Endodermal cell (in vitro differentiated cells): ENCODE results near the gene CPED1. TPM values are rescaled to one million over a fixed set of nuclear protein-coding genes. Genes with fewer than 3 reads are reported as not detected.

ENCODE experiments used
- DNase-seq: peaks from one replicate; pipeline ENCODE4 v3.0.0-alpha.2; 2017
- H3K27ac ChIP-seq: 2 replicates; pipeline ENCODE4 v1.5.1; 2013; ENCODE audit warnings: mild to moderate bottlenecking, low read depth, low read length, moderate library complexity
- H3K27me3 ChIP-seq: 2 replicates; pipeline ENCODE4 v1.6.1; 2013; ENCODE audit warnings: mild to moderate bottlenecking, low read length, moderate library complexity; ENCODE audit not compliant: insufficient read depth, control insufficient read depth, poor library complexity, severe bottlenecking
- H3K36me3 ChIP-seq: 2 replicates; pipeline ENCODE4 v1.7.0; 2013; ENCODE audit warnings: mild to moderate bottlenecking, low read length, moderate library complexity; ENCODE audit not compliant: control insufficient read depth, insufficient read depth
- H3K4me1 ChIP-seq: one replicate; pipeline ENCODE4 v1.7.0; 2013; ENCODE audit warnings: low read length; ENCODE audit not compliant: control insufficient read depth, insufficient read depth
- H3K4me3 ChIP-seq: 2 replicates; pipeline ENCODE4 v1.5.1; 2013; ENCODE audit warnings: mild to moderate bottlenecking, low read length, moderate library complexity
- H3K9ac ChIP-seq: 2 replicates; pipeline ENCODE4 v1.6.1; 2013; ENCODE audit warnings: mild to moderate bottlenecking, low read length, moderate library complexity; ENCODE audit not compliant: poor library complexity, severe bottlenecking; ENCODE audit errors: extremely low read depth
- H3K9me3 ChIP-seq: 2 replicates; pipeline ENCODE4 v1.6.1; 2013; ENCODE audit warnings: mild to moderate bottlenecking, low read length, moderate library complexity; ENCODE audit not compliant: control insufficient read depth
- H3K27ac Mint-ChIP-seq: 2 replicates; pipeline ENCODE4 v1.8.0; 2020; ENCODE audit warnings: mixed read lengths
- H3K27me3 Mint-ChIP-seq: 2 replicates; pipeline ENCODE4 v1.8.0; 2021; ENCODE audit warnings: mild to moderate bottlenecking, mixed read lengths; ENCODE audit not compliant: insufficient read depth
- H3K36me3 Mint-ChIP-seq: 2 replicates; pipeline ENCODE4 v1.8.0; 2020; ENCODE audit warnings: low read depth, mixed read lengths
- H3K4me1 Mint-ChIP-seq: 2 replicates; pipeline ENCODE4 v1.8.0; 2020; ENCODE audit warnings: mixed read lengths
- H3K4me3 Mint-ChIP-seq: 2 replicates; pipeline ENCODE4 v1.8.0; 2020; ENCODE audit warnings: mild to moderate bottlenecking, moderate library complexity, mixed read lengths
- H3K9me3 Mint-ChIP-seq: 2 replicates; pipeline ENCODE4 v1.8.0; 2020; ENCODE audit warnings: mild to moderate bottlenecking, mixed read lengths
- CTCF ChIP-seq: fragments of 200-600 bp; sonication (generic); conservative IDR thresholded peaks from 2 replicates; pipeline ENCODE4 v1.5.0; 2021; ENCODE audit warnings: antibody characterized with exemption, mild to moderate bottlenecking
- WGBS, 2 experiments: methylation state at CpG; one replicate each; pipeline versions ENCODE4 v1.1.5 to v1.1.7; 2013; ENCODE audit warnings: missing lambda C conversion rate in 2 of 2, mixed read lengths in 1 of 2; ENCODE audit not compliant: insufficient coverage in 1 of 2, insufficient read length in 1 of 2; 5-methylcytosine and 5-hydroxymethylcytosine counted together
- total RNA-seq, 2 donors: library from RNA; stranded (reverse); fragmentation: NEBNext Ultra II Directional in 1 of 2; extraction: Animal tissue kit (Norgen Biotek cat#: 25700) in 1 of 2; gene quantifications; 2 replicates in 1 of 2; 3 replicates in 1 of 2; pipeline ENCODE4 v1.2.1, GENCODE V29; 2021

Gene CPED1
- total RNA-seq, 2 donors from 2014 or later: 1.1 TPM; not detected in 1

GRCh38 chr7:121079425-121080169 is 91.1 kb downstream of the CPED1 start:
- H3K9ac ChIP-seq: no peak overlapping the region
- H3K27ac ChIP-seq: no peak overlapping the region
- Mint-ChIP-seq H3K9me3 (no peaks in the 10 kb centered on the region), H3K4me3 (no peak overlapping the region), H3K27me3 (no peaks in the 10 kb centered on the region), H3K36me3 (no peaks in the 10 kb centered on the region), H3K27ac (no peak overlapping the region), H3K4me1 (peaks cover 4% of the 10 kb centered on the region)
- peaks cover 38% of the 10 kb centered on the region for H3K27me3 ChIP-seq
- DNase-seq: no peak
- WGBS, 2 experiments: 88 to 89% methylated on average over 4 to 5 of the region's 5 CpGs
- H3K9me3 ChIP-seq: no peaks in the 10 kb centered on the region
- no peak overlapping the region for H3K4me3 ChIP-seq
- peak; percentile 52 for TF ChIP-seq CTCF
- no peaks in the 10 kb centered on the region for H3K36me3 ChIP-seq
- no peaks in the 10 kb centered on the region for H3K4me1 ChIP-seq

- Mint-ChIP-seq H3K27ac (no peak overlapping the region), H3K9me3 (no peaks in the 10 kb centered on the region), H3K36me3 (no peaks in the 10 kb centered on the region), H3K27me3 (no peaks in the 10 kb centered on the region), H3K4me3 (no peak overlapping the region), H3K4me1 (peaks cover 4% of the 10 kb centered on the region)
- TF ChIP-seq CTCF: no peak
- whole genome bisulfite sequencing, 2 experiments: 90 to 100% methylated on average over 1 to 2 of the region's 2 CpGs
- DNase-seq: no peak
- H3K4me3 ChIP-seq: no peak overlapping the region
- H3K27ac ChIP-seq: no peak overlapping the region
- H3K4me1 ChIP-seq: no peaks in the 10 kb centered on the region
- H3K27me3 ChIP-seq: peaks cover 46% of the 10 kb centered on the region
- no peaks in the 10 kb centered on the region for H3K36me3 ChIP-seq
- no peaks in the 10 kb centered on the region for H3K9me3 ChIP-seq
- no peak overlapping the region for H3K9ac ChIP-seq
Measured at GRCh38 chr7:121080257-121080912, 91.9 kb downstream of the CPED1 start.

- DNase-seq: no peak
- Mint-ChIP-seq H3K27me3 (no peaks in the 10 kb centered on the region), H3K4me3 (no peak overlapping the region), H3K4me1 (peaks cover 4% of the 10 kb centered on the region), H3K36me3 (no peaks in the 10 kb centered on the region), H3K9me3 (no peaks in the 10 kb centered on the region), H3K27ac (no peak overlapping the region)
- Histone ChIP-seq H3K4me1 (no peaks in the 10 kb centered on the region), H3K36me3 (no peaks in the 10 kb centered on the region), H3K27me3 (peaks cover 51% of the 10 kb centered on the region), H3K9me3 (no peaks in the 10 kb centered on the region), H3K4me3 (no peak overlapping the region), H3K9ac (no peak overlapping the region), H3K27ac (no peak overlapping the region)
- 77 to 93% methylated on average over 2 to 3 of the region's 4 CpGs for WGBS, 2 experiments
- TF ChIP-seq CTCF: no peak
Measured at GRCh38 chr7:121080913-121081326, 92.4 kb downstream of the CPED1 start.
